GM23248 (cell line): Measurements from ENCODE around the gene CFAP92. TPM values are rescaled to one million over a fixed set of nuclear protein-coding genes. Genes with fewer than 3 reads are reported as not detected.

Experiments
- DNase-seq: peaks from one replicate; pipeline ENCODE4 v3.0.0-alpha.2; 2015
- H2AFZ ChIP-seq: fragments of 200-600 bp; sonication (generic); 2 replicates; pipeline ENCODE4 v1.6.1; 2016; ENCODE audit warnings: antibody characterized with exemption
- H3F3A ChIP-seq: fragments of 200-600 bp; sonication (generic); 2 replicates; pipeline ENCODE4 v1.6.1; 2016; ENCODE audit warnings: mild to moderate bottlenecking, antibody characterized with exemption, mixed run types; ENCODE audit not compliant: insufficient read depth
- H3K27ac ChIP-seq: fragments of 200-600 bp; sonication (generic); 2 replicates; pipeline ENCODE4 v1.5.1; 2016; ENCODE audit warnings: mild to moderate bottlenecking
- H3K27me3 ChIP-seq: fragments of 200-600 bp; sonication (generic); replicated peaks from 2 replicates; pipeline ENCODE4 v1.6.1; 2016; ENCODE audit warnings: mild to moderate bottlenecking; ENCODE audit not compliant: insufficient read depth
- H3K36me3 ChIP-seq: fragments of 200-600 bp; sonication (generic); 2 replicates; pipeline ENCODE4 v1.6.1; 2016; ENCODE audit warnings: low read depth, mild to moderate bottlenecking
- H3K4me1 ChIP-seq: fragments of 200-600 bp; sonication (generic); 2 replicates; pipeline ENCODE4 v1.6.1; 2016; ENCODE audit warnings: mild to moderate bottlenecking; ENCODE audit not compliant: insufficient read depth
- H3K4me2 ChIP-seq: fragments of 200-600 bp; sonication (generic); one replicate; pipeline ENCODE4 v1.6.1; 2016; ENCODE audit warnings: mild to moderate bottlenecking; ENCODE audit not compliant: unreplicated experiment
- H3K4me3 ChIP-seq: fragments of 200-600 bp; sonication (generic); 2 replicates; pipeline ENCODE4 v1.5.1; 2016; ENCODE audit warnings: mild to moderate bottlenecking
- H3K79me2 ChIP-seq: fragments of 200-600 bp; sonication (generic); 2 replicates; pipeline ENCODE4 v1.6.1; 2016; ENCODE audit warnings: mild to moderate bottlenecking; ENCODE audit not compliant: insufficient read depth
- H3K9ac ChIP-seq: fragments of 200-600 bp; sonication (generic); 2 replicates; pipeline ENCODE4 v1.6.1; 2016; ENCODE audit warnings: mild to moderate bottlenecking
- H3K9me2 ChIP-seq: fragments of 200-600 bp; sonication (generic); 2 replicates; pipeline ENCODE4 v1.6.1; 2016; ENCODE audit warnings: mixed run types, mild to moderate bottlenecking, moderate library complexity; ENCODE audit not compliant: insufficient read depth
- H3K9me3 ChIP-seq: fragments of 200-600 bp; sonication (generic); one replicate; pipeline ENCODE4 v1.6.1; 2017; ENCODE audit warnings: low read depth
- H4K20me1 ChIP-seq: fragments of 200-600 bp; sonication (generic); 2 replicates; pipeline ENCODE4 v1.6.0; 2016; ENCODE audit not compliant: insufficient read depth
- EZH2 ChIP-seq: fragments of 200-600 bp; sonication (generic); IDR thresholded peaks from 2 replicates; pipeline ENCODE4 v1.6.1; 2018; ENCODE audit warnings: antibody characterized with exemption, mild to moderate bottlenecking; ENCODE audit not compliant: insufficient read depth, poor library complexity, severe bottlenecking
- EZH2phosphoT487 ChIP-seq: fragments of 200-600 bp; sonication (generic); IDR thresholded peaks from 2 replicates; pipeline ENCODE4 v1.6.1; 2018; ENCODE audit warnings: antibody characterized with exemption, moderate library complexity, mild to moderate bottlenecking, low read depth; ENCODE audit not compliant: insufficient read depth
- WGBS, 2 experiments: methylation state at CpG; one replicate each; pipeline ENCODE4 v1.1.6; 2015 to 2017; ENCODE audit warnings: low lambda C conversion rate in 2 of 2, low coverage in 1 of 2; ENCODE audit errors: missing lambda C conversion rate in 2 of 2; 5-methylcytosine and 5-hydroxymethylcytosine counted together
- in situ Hi-C: fragments of 300-500 bp; cut with MboI; formaldehyde crosslinking; loops from 2 replicates; pipeline ENCODE4 v1.15.0; 2020
- polyA plus RNA-seq: library from polyadenylated mRNA; unstranded; fragments of >200 nt; fragmentation: Nextera tagmentation; extraction: Ambion mirVana; gene quantifications from 2 replicates; pipeline ENCODE4 v1.2.1, GENCODE V29; 2016
- total RNA-seq: library from RNA; depleted of rRNA; stranded (reverse); fragments of >200 nt; shearing (Covaris generic); gene quantifications from 2 replicates; pipeline ENCODE4 v1.2.3, GENCODE V29; 2014

The CFAP92 gene
- total and polyA plus RNA-seq, 2 experiments from 2014 or later = not detected

- Histone ChIP-seq H2AFZ (no peak overlapping the region), H3K27me3 (no peaks in the 10 kb centered on the region), H3K9ac (no peak overlapping the region), H3F3A (no peaks in the 10 kb centered on the region), H4K20me1 (no peaks in the 10 kb centered on the region), H3K4me3 (no peak overlapping the region), H3K4me1 (no peaks in the 10 kb centered on the region), H3K79me2 (no peaks in the 10 kb centered on the region), H3K4me2 (no peak overlapping the region), H3K9me3 (no peaks in the 10 kb centered on the region), H3K36me3 (peaks cover 3% of the 10 kb centered on the region; the same call in 1 of the 2 replicates), H3K27ac (no peak overlapping the region), H3K9me2 (no peaks in the 10 kb centered on the region)
- in situ Hi-C loops = no loop called here
- TF ChIP-seq EZH2 (no peak), EZH2phosphoT487 (no peak)
- WGBS, 2 experiments = 84 to 89% methylated on average over 10 of the region's 10 CpGs
- no peak for DNase-seq
These were observed 70.9 kb downstream of the CFAP92 start for GRCh38 chr3:128922804-128923459.

- Histone ChIP-seq H4K20me1 (no peaks in the 10 kb centered on the region), H2AFZ (no peak overlapping the region), H3K9me2 (no peaks in the 10 kb centered on the region), H3K27me3 (no peaks in the 10 kb centered on the region), H3F3A (no peaks in the 10 kb centered on the region), H3K4me1 (no peaks in the 10 kb centered on the region), H3K36me3 (peaks cover 11% of the 10 kb centered on the region; the same call in 1 of the 2 replicates), H3K4me3 (no peak overlapping the region), H3K9me3 (no peaks in the 10 kb centered on the region), H3K27ac (no peak overlapping the region), H3K4me2 (no peak overlapping the region), H3K9ac (no peak overlapping the region), H3K79me2 (no peaks in the 10 kb centered on the region)
- DNase-seq = no peak
- 100% methylated on average over 1 of the region's 1 CpG for WGBS, 2 experiments
- no peak for TF ChIP-seq EZH2
- TF ChIP-seq EZH2phosphoT487 = no peak
- in situ Hi-C loops = no loop called here
These were observed 73.9 kb downstream of the CFAP92 start for GRCh38 chr3:128919988-128920387.

GRCh38 chr3:128917291-128917690 lies 76.6 kb downstream of the CFAP92 start:
- no peak overlapping the region for H3K4me2 ChIP-seq
- H3K9me2 ChIP-seq = no peaks in the 10 kb centered on the region
- no peak overlapping the region for H3K27ac ChIP-seq
- H3K4me3 ChIP-seq = no peak overlapping the region
- H3F3A ChIP-seq = no peaks in the 10 kb centered on the region
- no peak for DNase-seq
- H3K79me2 ChIP-seq = no peaks in the 10 kb centered on the region
- peaks cover 16% of the 10 kb centered on the region; the same call in 1 of the 2 replicates for H3K36me3 ChIP-seq
- H4K20me1 ChIP-seq = no peaks in the 10 kb centered on the region
- no peaks in the 10 kb centered on the region for H3K9me3 ChIP-seq
- no peak overlapping the region for H2AFZ ChIP-seq
- in situ Hi-C loops = no loop called here
- TF ChIP-seq EZH2 (no peak), EZH2phosphoT487 (no peak)
- WGBS, 2 experiments = 44 to 62% methylated on average over 2 of the region's 2 CpGs
- H3K9ac ChIP-seq = no peak overlapping the region
- H3K27me3 ChIP-seq = no peaks in the 10 kb centered on the region
- no peaks in the 10 kb centered on the region for H3K4me1 ChIP-seq

- no peaks in the 10 kb centered on the region for H3K79me2 ChIP-seq
- no peaks in the 10 kb centered on the region for H3F3A ChIP-seq
- H3K27ac ChIP-seq = no peak overlapping the region
- H3K9ac ChIP-seq = no peak overlapping the region
- H2AFZ ChIP-seq = no peak overlapping the region
- no peak overlapping the region for H3K4me2 ChIP-seq
- 88 to 93% methylated on average over 10 of the region's 10 CpGs for WGBS, 2 experiments
- H3K4me3 ChIP-seq = no peak overlapping the region
- in situ Hi-C loops = no loop called here
- no peaks in the 10 kb centered on the region for H3K9me2 ChIP-seq
- TF ChIP-seq EZH2 (no peak), EZH2phosphoT487 (no peak)
- H3K36me3 ChIP-seq = peaks cover 16% of the 10 kb centered on the region; the same call in 1 of the 2 replicates
- no peaks in the 10 kb centered on the region for H4K20me1 ChIP-seq
- H3K9me3 ChIP-seq = no peaks in the 10 kb centered on the region
- no peaks in the 10 kb centered on the region for H3K27me3 ChIP-seq
- H3K4me1 ChIP-seq = no peaks in the 10 kb centered on the region
- no peak for DNase-seq
These were observed 78.8 kb downstream of the CFAP92 start for GRCh38 chr3:128914966-128915645.

GRCh38 chr3:128911911-128912310 lies 82.0 kb downstream of the CFAP92 start:
- no peaks in the 10 kb centered on the region for H3K9me3 ChIP-seq
- no peak for TF ChIP-seq EZH2phosphoT487
- no peak for TF ChIP-seq EZH2
- H4K20me1 ChIP-seq = no peaks in the 10 kb centered on the region
- H3K4me3 ChIP-seq = no peak overlapping the region
- no peak overlapping the region for H3K27ac ChIP-seq
- DNase-seq = no peak
- peaks cover 7% of the 10 kb centered on the region; the same call in 1 of the 2 replicates for H3K36me3 ChIP-seq
- H2AFZ ChIP-seq = no peak overlapping the region
- H3K27me3 ChIP-seq = no peaks in the 10 kb centered on the region
- H3K9me2 ChIP-seq = no peaks in the 10 kb centered on the region
- no peak overlapping the region for H3K4me2 ChIP-seq
- H3K79me2 ChIP-seq = no peaks in the 10 kb centered on the region
- WGBS, 2 experiments = 85 to 87% methylated on average over 7 of the region's 7 CpGs
- no peak overlapping the region for H3K9ac ChIP-seq
- in situ Hi-C loops = no loop called here
- no peaks in the 10 kb centered on the region for H3F3A ChIP-seq
- H3K4me1 ChIP-seq = no peaks in the 10 kb centered on the region
